ENCODE data around the gene GPRC5C.

The GPRC5C gene

DNA sequence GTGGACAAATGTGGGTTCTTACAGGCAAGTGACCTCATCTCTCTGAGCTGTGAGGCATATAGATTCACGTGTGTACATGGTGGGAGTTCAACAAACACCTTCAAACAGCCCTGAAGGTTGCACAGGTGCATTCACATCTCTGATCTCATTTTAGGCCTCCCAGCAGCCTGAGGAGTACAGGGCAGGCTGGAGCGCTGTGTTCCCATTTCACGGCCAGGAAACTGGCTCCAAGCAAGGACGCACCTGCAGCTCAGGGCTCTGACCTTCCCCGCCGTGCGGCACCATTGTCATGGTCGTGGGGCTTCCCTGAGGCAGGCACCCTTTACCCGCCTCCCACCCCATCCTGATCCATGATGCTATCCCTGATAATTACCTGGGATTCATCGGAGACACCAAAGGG lies 29.7 kb downstream of the GPRC5C start:
- H3K4me3 ChIP-seq (replicated peaks in 1 of 2; ENCODE audit: low read depth in 2 of 2, low read length in 2 of 2), result no peak overlapping the region
- TF ChIP-seq, protein P1, sequence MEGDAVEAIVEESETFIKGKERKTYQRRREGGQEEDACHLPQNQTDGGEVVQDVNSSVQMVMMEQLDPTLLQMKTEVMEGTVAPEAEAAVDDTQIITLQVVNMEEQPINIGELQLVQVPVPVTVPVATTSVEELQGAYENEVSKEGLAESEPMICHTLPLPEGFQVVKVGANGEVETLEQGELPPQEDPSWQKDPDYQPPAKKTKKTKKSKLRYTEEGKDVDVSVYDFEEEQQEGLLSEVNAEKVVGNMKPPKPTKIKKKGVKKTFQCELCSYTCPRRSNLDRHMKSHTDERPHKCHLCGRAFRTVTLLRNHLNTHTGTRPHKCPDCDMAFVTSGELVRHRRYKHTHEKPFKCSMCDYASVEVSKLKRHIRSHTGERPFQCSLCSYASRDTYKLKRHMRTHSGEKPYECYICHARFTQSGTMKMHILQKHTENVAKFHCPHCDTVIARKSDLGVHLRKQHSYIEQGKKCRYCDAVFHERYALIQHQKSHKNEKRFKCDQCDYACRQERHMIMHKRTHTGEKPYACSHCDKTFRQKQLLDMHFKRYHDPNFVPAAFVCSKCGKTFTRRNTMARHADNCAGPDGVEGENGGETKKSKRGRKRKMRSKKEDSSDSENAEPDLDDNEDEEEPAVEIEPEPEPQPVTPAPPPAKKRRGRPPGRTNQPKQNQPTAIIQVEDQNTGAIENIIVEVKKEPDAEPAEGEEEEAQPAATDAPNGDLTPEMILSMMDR (IDR thresholded peaks at IDR 0.05; ENCODE audit: low read depth, low read length), result no peak
- DNase-seq (ENCODE audit: low read depth in 2 of 2), result no peak

DNA sequence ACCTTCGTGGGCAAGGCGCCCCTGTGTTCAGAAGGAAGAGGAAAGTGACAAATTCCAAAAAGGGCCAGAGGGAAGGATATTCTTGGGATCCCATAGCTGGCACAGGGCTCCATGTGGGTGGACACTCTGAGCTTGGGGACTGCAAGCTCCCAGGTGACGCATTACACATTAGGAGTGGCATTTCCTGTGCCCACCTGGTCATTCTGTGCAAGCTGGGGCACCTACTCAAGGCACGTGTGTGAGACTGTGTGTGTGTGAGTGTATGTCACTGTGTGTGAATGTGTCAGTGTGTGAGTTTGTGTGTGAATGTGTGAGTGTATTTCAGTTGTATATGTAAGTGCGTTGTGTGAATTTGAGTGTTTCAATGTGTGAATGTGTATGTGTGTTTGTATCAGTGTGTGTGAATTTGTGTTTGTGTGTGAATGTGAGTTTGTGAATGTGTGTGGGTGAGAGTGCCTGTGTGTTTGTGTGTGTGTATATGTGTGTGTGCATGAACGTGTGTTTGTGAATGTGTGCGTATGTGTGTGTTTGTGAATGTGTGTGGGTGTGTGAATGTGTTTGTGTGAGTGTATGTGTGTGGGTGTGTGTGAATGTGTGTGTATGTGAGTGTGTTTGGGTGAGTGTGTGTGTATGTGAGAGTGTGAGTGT lies 33.0 kb downstream of the GPRC5C start:
- DNase-seq (ENCODE audit: low read depth in 2 of 2), result no peak
- TF ChIP-seq, protein P1 (IDR thresholded peaks at IDR 0.05; ENCODE audit: low read depth, low read length), result no peak
- H3K4me3 ChIP-seq (replicated peaks in 1 of 2; ENCODE audit: low read depth in 2 of 2, low read length in 2 of 2), result no peak overlapping the region

DNA sequence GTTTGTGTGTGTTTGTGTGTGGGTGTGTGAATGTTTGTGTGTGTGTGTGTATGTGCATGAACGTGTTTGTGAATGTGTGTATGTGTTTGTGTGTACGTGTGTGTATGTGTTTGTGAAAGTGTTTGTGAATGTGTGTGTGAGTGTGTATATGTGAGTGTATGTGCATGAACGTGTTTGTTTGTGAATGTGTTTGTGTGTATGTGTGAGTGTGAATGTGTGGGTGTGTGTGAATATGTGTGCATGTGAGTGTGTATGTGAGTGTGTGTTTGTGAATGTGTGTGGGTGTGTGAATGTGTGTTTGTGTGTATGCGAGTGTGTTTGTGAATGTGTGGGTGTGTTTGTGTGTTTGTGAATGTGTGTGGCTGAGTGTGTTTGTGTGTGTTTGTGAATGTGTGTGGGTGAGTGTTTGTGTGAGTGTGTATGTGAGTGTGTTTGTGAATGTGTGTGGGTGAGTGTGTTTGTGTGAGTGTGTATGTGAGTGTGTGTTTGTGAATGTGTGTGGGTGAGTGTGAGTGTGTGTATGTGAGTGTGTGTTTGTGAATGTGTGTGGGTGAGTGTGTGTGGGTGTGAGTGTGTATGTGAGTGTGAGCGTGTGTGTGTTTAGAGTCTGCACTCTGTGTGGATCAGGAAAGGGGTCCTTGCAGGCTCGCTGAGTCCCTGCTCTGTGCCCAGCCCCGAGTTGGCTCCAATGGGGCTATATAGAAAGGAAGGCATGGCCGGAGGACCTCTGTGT lies 33.7 kb downstream of the GPRC5C start:
- no peak for DNase-seq (ENCODE audit: low read depth in 2 of 2)
- no peak overlapping the region for H3K4me3 ChIP-seq (replicated peaks in 1 of 2; ENCODE audit: low read depth in 2 of 2, low read length in 2 of 2)
- TF ChIP-seq, protein P1 (IDR thresholded peaks at IDR 0.05; ENCODE audit: low read depth, low read length), result no peak

DNA sequence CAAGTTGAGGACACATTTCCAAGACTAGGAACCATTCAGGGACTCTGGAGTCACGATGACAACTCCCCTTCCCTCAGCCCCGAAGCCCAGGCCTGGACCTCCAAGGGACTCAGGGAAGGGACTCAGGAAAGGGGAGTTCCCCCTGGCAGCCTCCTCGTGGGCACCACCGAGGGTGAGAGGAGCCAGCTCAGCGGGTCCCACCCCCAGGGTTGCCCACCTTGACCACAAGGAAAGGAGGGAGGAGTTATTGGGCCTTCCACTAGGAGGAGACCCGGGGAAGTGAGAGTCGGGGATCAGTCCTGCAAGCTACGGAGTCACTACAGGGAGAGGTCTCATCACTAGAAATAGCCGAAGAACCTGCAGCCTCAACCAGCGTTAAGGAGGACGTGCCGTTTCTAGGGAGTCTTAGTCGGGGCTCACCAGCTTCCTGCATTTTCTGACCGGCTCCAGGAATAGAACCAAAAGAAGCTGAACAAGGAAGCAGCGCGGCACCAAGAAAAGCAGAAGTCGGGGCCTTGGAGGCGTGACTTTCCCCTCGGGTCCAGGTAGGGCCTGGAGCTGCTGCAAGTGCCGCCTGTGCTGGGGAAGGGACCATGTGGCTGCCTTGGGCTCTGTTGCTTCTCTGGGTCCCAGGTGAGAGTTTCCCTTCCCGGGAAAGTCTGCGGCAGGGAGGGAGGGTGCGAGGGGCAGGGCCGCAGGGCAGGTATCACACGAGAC lies 34.4 kb downstream of the GPRC5C start, which contains the start of gene CD300A:
TSS of gene CD300A (plus strand) at position 524 of the 717 bp plus-strand sequence. CDS start at position 594, 70 bp downstream.
- TF ChIP-seq, protein P1 (IDR thresholded peaks at IDR 0.05; ENCODE audit: low read depth, low read length), result no peak
- H3K4me3 ChIP-seq (replicated peaks in 1 of 2; ENCODE audit: low read depth in 2 of 2, low read length in 2 of 2), result no peak within 1 kb of the TSS
- DNase-seq (ENCODE audit: low read depth in 2 of 2), result no peak

DNA sequence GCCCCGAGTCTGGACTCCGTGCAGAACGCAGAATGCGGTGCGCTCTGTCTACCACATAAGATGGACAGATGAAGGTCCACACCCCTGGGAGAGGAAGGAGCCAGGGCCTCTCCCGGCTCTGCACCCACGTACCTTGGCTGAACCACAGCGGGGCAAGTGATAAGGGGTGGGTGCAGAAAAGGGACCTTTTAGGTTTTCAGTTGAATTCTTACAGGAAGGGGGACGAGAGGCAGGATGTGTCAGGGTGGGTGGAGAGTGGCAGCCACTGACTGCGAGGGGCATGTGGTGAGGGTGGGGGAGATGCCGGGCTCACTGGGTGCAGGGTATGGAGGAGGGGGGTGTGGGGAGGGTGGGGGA lies 34.9 kb downstream of the GPRC5C start:
- TF ChIP-seq, protein P1 (IDR thresholded peaks at IDR 0.05; ENCODE audit: low read depth, low read length), result no peak
- DNase-seq (ENCODE audit: low read depth in 2 of 2), result no peak
- no peak overlapping the region for H3K4me3 ChIP-seq (replicated peaks in 1 of 2; ENCODE audit: low read depth in 2 of 2, low read length in 2 of 2)

DNA sequence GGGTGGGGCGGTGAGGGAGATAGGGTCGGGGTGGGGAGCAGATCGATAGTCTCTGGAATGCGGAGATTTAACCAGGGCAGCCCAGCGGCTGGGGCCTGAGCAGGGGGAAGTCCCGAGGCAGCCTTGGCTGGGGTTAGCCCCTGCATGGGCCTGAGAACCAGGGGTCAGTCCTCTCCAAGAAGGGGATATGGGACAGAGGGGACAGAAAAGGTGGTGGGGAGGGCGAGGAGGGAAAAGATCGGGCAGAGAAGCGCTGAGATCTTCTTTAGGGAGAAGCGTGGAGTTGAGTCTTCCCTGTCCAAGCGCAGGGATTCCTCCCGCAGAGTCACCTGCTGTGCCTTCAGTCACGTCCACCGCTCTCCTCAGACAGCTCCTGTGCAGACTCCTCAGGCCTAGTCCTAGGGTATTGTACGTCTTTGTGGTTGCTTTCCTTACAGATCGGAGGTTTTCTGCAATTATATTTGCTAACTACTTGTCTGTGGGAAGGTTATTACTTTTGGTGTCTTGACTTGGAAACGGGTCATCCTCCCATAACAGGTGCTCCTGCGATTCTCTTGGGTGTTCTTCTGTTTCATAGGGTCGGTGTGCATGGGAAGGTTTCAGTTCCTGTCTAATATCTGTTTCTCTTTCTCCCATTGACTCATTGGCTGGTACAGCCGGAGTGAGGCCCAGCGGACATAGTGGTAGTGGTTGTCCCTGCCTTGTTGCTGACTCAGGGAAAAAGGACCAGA lies 35.5 kb downstream of the GPRC5C start:
- TF ChIP-seq, protein P1 (IDR thresholded peaks at IDR 0.05; ENCODE audit: low read depth, low read length), result no peak
- no peak overlapping the region for H3K4me3 ChIP-seq (replicated peaks in 1 of 2; ENCODE audit: low read depth in 2 of 2, low read length in 2 of 2)
- no peak for DNase-seq (ENCODE audit: low read depth in 2 of 2)

Measured in cardiac fibroblast (primary cell).